GM23338 (cell line): ENCODE data around the gene ASS1. TPM values are rescaled to one million over a fixed set of nuclear protein-coding genes. Genes with fewer than 3 reads are reported as not detected.
A peak's percentile ranks its signal among the peaks of the same experiment; 100 is the strongest.

ENCODE experiments used
- ATAC-seq: fragments of 200-7000 bp; cut with Tn5 transposase; 3 replicates; pipeline ENCODE4 v1.9.1; 2020
- DNase-seq: peaks from one replicate; pipeline ENCODE4 v3.0.0-alpha.2; 2015; ENCODE audit warnings: low spot score
- H2AFZ ChIP-seq: fragments of 200-600 bp; sonication (generic); 2 replicates; pipeline ENCODE4 v1.8.0; 2016; ENCODE audit warnings: antibody characterized with exemption, mild to moderate bottlenecking, moderate library complexity
- H3F3A ChIP-seq: fragments of 200-600 bp; sonication (generic); replicated peaks from 2 replicates; pipeline ENCODE4 v1.8.0; 2017; ENCODE audit warnings: antibody characterized with exemption, mixed run types, low read depth
- H3K27ac ChIP-seq: fragments of 200-600 bp; sonication (generic); 2 replicates; pipeline ENCODE4 v1.6.1; 2016; ENCODE audit warnings: low read depth
- H3K27me3 ChIP-seq: fragments of 200-600 bp; sonication (generic); 2 replicates; pipeline ENCODE4 v1.8.0; 2016; ENCODE audit warnings: mild to moderate bottlenecking, mixed run types, moderate library complexity; ENCODE audit not compliant: insufficient read depth
- H3K36me3 ChIP-seq: fragments of 200-600 bp; sonication (generic); 2 replicates; pipeline ENCODE4 v1.8.0; 2016; ENCODE audit warnings: mild to moderate bottlenecking; ENCODE audit not compliant: insufficient read depth
- H3K4me1 ChIP-seq: fragments of 200-600 bp; sonication (generic); 2 replicates; pipeline ENCODE4 v1.8.0; 2016; ENCODE audit warnings: mild to moderate bottlenecking, moderate library complexity; ENCODE audit not compliant: insufficient read depth
- H3K4me2 ChIP-seq: fragments of 200-600 bp; sonication (generic); 2 replicates; pipeline ENCODE4 v1.7.1; 2017; ENCODE audit warnings: mixed run types
- H3K4me3 ChIP-seq: fragments of 200-600 bp; sonication (generic); 2 replicates; pipeline ENCODE4 v1.6.1; 2016; ENCODE audit warnings: mixed run types
- H3K79me2 ChIP-seq: fragments of 200-600 bp; sonication (generic); replicated peaks from 2 replicates; pipeline ENCODE4 v1.8.0; 2017; ENCODE audit warnings: mild to moderate bottlenecking; ENCODE audit not compliant: insufficient read depth
- H3K9me2 ChIP-seq: fragments of 200-600 bp; sonication (generic); 2 replicates; pipeline ENCODE4 v1.8.0; 2017; ENCODE audit not compliant: insufficient read depth
- H4K20me1 ChIP-seq: fragments of 200-600 bp; sonication (generic); replicated peaks from 2 replicates; pipeline ENCODE4 v1.8.0; 2017; ENCODE audit warnings: mild to moderate bottlenecking; ENCODE audit not compliant: insufficient read depth
- H3K27ac Mint-ChIP-seq: 2 replicates; pipeline ENCODE4 v1.8.0; 2020; ENCODE audit warnings: inconsistent platforms, mild to moderate bottlenecking, moderate library complexity, mixed read lengths
- H3K27me3 Mint-ChIP-seq: 3 replicates; pipeline ENCODE4 v1.8.0; 2022; ENCODE audit warnings: low read depth, mild to moderate bottlenecking, moderate library complexity, mixed read lengths, inconsistent platforms; ENCODE audit not compliant: insufficient read depth, poor library complexity
- H3K36me3 Mint-ChIP-seq: 3 replicates; pipeline ENCODE4 v1.8.0; 2021; ENCODE audit warnings: low read depth, mild to moderate bottlenecking, inconsistent platforms, moderate library complexity, mixed read lengths
- H3K4me1 Mint-ChIP-seq: 3 replicates; pipeline ENCODE4 v1.8.0; 2020; ENCODE audit warnings: mild to moderate bottlenecking, inconsistent platforms, mixed read lengths
- H3K4me3 Mint-ChIP-seq: 3 replicates; pipeline ENCODE4 v1.8.0; 2021; ENCODE audit warnings: moderate library complexity, mild to moderate bottlenecking, inconsistent platforms, mixed read lengths
- H3K9me3 Mint-ChIP-seq: 3 replicates; pipeline ENCODE4 v1.8.0; 2020; ENCODE audit warnings: moderate library complexity, mild to moderate bottlenecking, inconsistent platforms, mixed read lengths
- CREB1 ChIP-seq: fragments of 250-450 bp; sonication (Bioruptor Pico); IDR thresholded peaks from 2 replicates; pipeline ENCODE4 v1.5.0; 2020; ENCODE audit warnings: low read depth, mild to moderate bottlenecking, moderate library complexity
- CTCF ChIP-seq, 2 experiments: fragments of 200-600 bp in 1 of 2; sonication (generic) in 1 of 2; conservative IDR thresholded peaks; 2 replicates each; pipeline versions ENCODE4 v1.5.1 to v1.6.1; 2016 to 2017; ENCODE audit warnings: antibody characterized with exemption in 2 of 2, low read depth in 2 of 2, mild to moderate bottlenecking in 2 of 2, moderate library complexity in 1 of 2
- ETS1 ChIP-seq: IDR thresholded peaks from 2 replicates; pipeline ENCODE4 v1.6.1; 2016; ENCODE audit warnings: antibody characterized with exemption
- EZH2 ChIP-seq: fragments of 200-600 bp; sonication (generic); IDR thresholded peaks from one replicate; pipeline ENCODE4 v1.8.0; 2017; ENCODE audit warnings: antibody characterized with exemption, mild to moderate bottlenecking, low read depth; ENCODE audit not compliant: unreplicated experiment
- EZH2phosphoT487 ChIP-seq: fragments of 200-600 bp; sonication (generic); IDR thresholded peaks from one replicate; pipeline ENCODE4 v1.8.1; 2018; ENCODE audit warnings: antibody characterized with exemption; ENCODE audit not compliant: unreplicated experiment
- JUNB ChIP-seq: IDR thresholded peaks from one replicate; pipeline ENCODE4 v1.6.1; 2016; ENCODE audit warnings: antibody characterized with exemption; ENCODE audit not compliant: unreplicated experiment
- NANOG ChIP-seq: IDR thresholded peaks from 2 replicates; pipeline ENCODE4 v1.6.1; 2016; ENCODE audit warnings: antibody characterized with exemption, borderline replicate concordance
- POLR2AphosphoS5 ChIP-seq: IDR thresholded peaks from 2 replicates; pipeline ENCODE4 v1.6.1; 2016; ENCODE audit warnings: antibody characterized with exemption, low read depth
- REST ChIP-seq: IDR thresholded peaks from one replicate; pipeline ENCODE4 v1.6.1; 2018; ENCODE audit warnings: antibody characterized with exemption; ENCODE audit not compliant: unreplicated experiment
- STAT1 ChIP-seq: IDR thresholded peaks from one replicate; pipeline ENCODE4 v1.6.1; 2016; ENCODE audit warnings: antibody characterized with exemption; ENCODE audit not compliant: unreplicated experiment
- ZNF114 ChIP-seq: fragments of 250-450 bp; sonication (Bioruptor Pico); IDR thresholded peaks from 2 replicates; pipeline ENCODE4 v1.5.0; 2020; ENCODE audit warnings: mild to moderate bottlenecking, moderate library complexity
- ZNF331 ChIP-seq: fragments of 250-450 bp; sonication (Bioruptor Pico); IDR thresholded peaks from 2 replicates; pipeline ENCODE4 v1.5.0; 2020; ENCODE audit warnings: low read depth, mild to moderate bottlenecking, moderate library complexity
- ZNF462 ChIP-seq: fragments of 250-450 bp; sonication (Bioruptor Pico); IDR thresholded peaks from 2 replicates; pipeline ENCODE4 v1.5.0; 2020; ENCODE audit warnings: mild to moderate bottlenecking, moderate library complexity
- polyA plus RNA-seq: library from polyadenylated mRNA; unstranded; fragments of >200 nt; fragmentation: Nextera tagmentation; extraction: Ambion mirVana; gene quantifications from 2 replicates; pipeline ENCODE4 v1.2.1, GENCODE V29; 2016
- total RNA-seq: library from RNA; depleted of rRNA; stranded (reverse); fragments of >200 nt; shearing (Covaris generic); gene quantifications from 2 replicates; pipeline ENCODE4 v1.2.3, GENCODE V29; 2014

The ASS1 gene
- total and polyA plus RNA-seq, 2 experiments from 2014 or later, result 65.8 to 103 TPM

- DNase-seq, result peak; percentile 60
- ATAC-seq, result peak; percentile 52
- TF ChIP-seq STAT1, result no peak
- no peak for TF ChIP-seq CTCF (conservative IDR thresholded peaks at IDR 0.05; ENCODE audit: low read depth in 2 of 2)
- TF ChIP-seq CREB1 (CRISPR knock-in tag), result no peak; the same call in 1 of the 2 replicates
- no peak for TF ChIP-seq POLR2AphosphoS5
- no peak for TF ChIP-seq JUNB
- TF ChIP-seq ETS1, result no peak
- TF ChIP-seq REST, result no peak
- no peak for TF ChIP-seq ZNF114
- no peak for TF ChIP-seq ZNF462 (CRISPR knock-in tag)
- no peak for TF ChIP-seq EZH2
- TF ChIP-seq EZH2phosphoT487, result no peak
- no peak for TF ChIP-seq NANOG
- TF ChIP-seq ZNF331 (CRISPR knock-in tag), result no peak
- Mint-ChIP-seq H3K9me3 (peaks cover 4% of the 10 kb centered on the region), H3K4me1 (peaks cover 24% of the 10 kb centered on the region), H3K36me3 (peaks cover 15% of the 10 kb centered on the region), H3K27ac (peak overlapping the region; percentile 34; the same call in 1 of the 2 replicates), H3K27me3 (peaks cover 6% of the 10 kb centered on the region), H3K4me3 (no peak overlapping the region)
- no peaks in the 10 kb centered on the region for H3F3A ChIP-seq
- no peaks in the 10 kb centered on the region for H3K79me2 ChIP-seq
- no peaks in the 10 kb centered on the region for H3K27me3 ChIP-seq
- H3K36me3 ChIP-seq, result no peaks in the 10 kb centered on the region
- no peaks in the 10 kb centered on the region for H4K20me1 ChIP-seq
- no peak overlapping the region; the same call in 1 of the 2 replicates for H3K4me2 ChIP-seq
- no peak overlapping the region for H3K27ac ChIP-seq
- H3K9me2 ChIP-seq, result no peaks in the 10 kb centered on the region
- H3K4me1 ChIP-seq, result peaks cover 7% of the 10 kb centered on the region; the same call in 1 of the 2 replicates
- no peak overlapping the region for H2AFZ ChIP-seq
- H3K4me3 ChIP-seq, result no peak overlapping the region
Observed at GRCh38 chr9:130421802-130422276, 22.9 kb upstream of the ASS1 start.
